Body of pancreas (tissue), 4 donors: ENCODE results near the gene SLC16A9.

Source experiments
- POLR2A ChIP-seq, 3 donors: fragments of 450-650 bp; IDR thresholded peaks; one replicate each; pipeline ENCODE4 v1.6.1; 2016; ENCODE audit warnings: antibody characterized with exemption in 3 of 3, mild to moderate bottlenecking in 2 of 3
- TF ChIP-seq, protein P1 (sequence below), 7 experiments: fragments of 450-650 bp in 4 of 7; fragments of 200-600 bp in 3 of 7; sonication (generic) in 3 of 7; IDR thresholded peaks; one replicate each; pipeline ENCODE4 v1.5.1; 2016 to 2019; ENCODE audit warnings: antibody characterized with exemption in 7 of 7

DNA sequence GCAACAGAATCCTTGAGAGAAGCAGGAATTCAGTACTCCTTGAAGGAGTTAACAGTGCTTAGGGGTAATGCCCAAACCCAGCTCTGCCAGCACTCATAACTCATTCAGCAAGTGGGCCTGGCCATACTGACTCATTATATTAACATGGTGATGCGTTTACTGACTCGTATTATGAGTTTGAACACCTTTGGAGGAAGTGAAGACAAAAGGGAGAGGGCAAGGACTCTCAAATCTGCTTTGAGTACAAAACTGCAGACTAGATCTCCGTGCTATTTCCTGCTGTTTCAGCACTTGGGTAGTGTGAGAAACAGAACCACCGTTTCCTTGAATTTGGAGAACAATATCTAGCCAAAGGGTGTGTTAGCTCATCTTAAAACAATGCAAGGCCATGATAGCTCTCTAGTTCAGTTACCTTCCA is 30.8 kb downstream of the SLC16A9 start:
- TF ChIP-seq, protein P1, sequence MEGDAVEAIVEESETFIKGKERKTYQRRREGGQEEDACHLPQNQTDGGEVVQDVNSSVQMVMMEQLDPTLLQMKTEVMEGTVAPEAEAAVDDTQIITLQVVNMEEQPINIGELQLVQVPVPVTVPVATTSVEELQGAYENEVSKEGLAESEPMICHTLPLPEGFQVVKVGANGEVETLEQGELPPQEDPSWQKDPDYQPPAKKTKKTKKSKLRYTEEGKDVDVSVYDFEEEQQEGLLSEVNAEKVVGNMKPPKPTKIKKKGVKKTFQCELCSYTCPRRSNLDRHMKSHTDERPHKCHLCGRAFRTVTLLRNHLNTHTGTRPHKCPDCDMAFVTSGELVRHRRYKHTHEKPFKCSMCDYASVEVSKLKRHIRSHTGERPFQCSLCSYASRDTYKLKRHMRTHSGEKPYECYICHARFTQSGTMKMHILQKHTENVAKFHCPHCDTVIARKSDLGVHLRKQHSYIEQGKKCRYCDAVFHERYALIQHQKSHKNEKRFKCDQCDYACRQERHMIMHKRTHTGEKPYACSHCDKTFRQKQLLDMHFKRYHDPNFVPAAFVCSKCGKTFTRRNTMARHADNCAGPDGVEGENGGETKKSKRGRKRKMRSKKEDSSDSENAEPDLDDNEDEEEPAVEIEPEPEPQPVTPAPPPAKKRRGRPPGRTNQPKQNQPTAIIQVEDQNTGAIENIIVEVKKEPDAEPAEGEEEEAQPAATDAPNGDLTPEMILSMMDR (IDR thresholded peaks at IDR 0.05), result no peak
- TF ChIP-seq POLR2A (IDR thresholded peaks at IDR 0.05), result no peak
